Mucosa of descending colon (tissue), 3 donors: Measurements from ENCODE around the gene ESR1. TPM values are rescaled to one million over a fixed set of nuclear protein-coding genes. Genes with fewer than 3 reads are reported as not detected.

Experiments
- ATAC-seq: fragments of 200-7000 bp; cut with Tn5 transposase; one replicate; pipeline ENCODE4 v1.9.1; 2020; ENCODE audit warnings: mild to moderate bottlenecking, moderate library complexity
- DNase-seq, 3 donors: peaks; one replicate each; pipeline ENCODE4 v3.0.0-alpha.2; 2020
- H3K36me3 ChIP-seq: fragments of 200-600 bp; one replicate; pipeline ENCODE4 v1.8.0; 2021; ENCODE audit warnings: low read depth, mild to moderate bottlenecking
- H3K4me1 ChIP-seq: fragments of 200-600 bp; one replicate; pipeline ENCODE4 v1.8.0; 2021; ENCODE audit warnings: low read depth, mild to moderate bottlenecking
- H3K4me3 ChIP-seq: fragments of 200-600 bp; one replicate; pipeline ENCODE4 v1.8.0; 2021; ENCODE audit warnings: mild to moderate bottlenecking
- H3K9me3 ChIP-seq: fragments of 200-600 bp; one replicate; pipeline ENCODE4 v1.8.0; 2021; ENCODE audit warnings: mild to moderate bottlenecking
- intact Hi-C, 2 donors: fragments of 100-400 bp; cut with DNase I in 1 of 2; cut with micrococcal nuclease in 1 of 2; formaldehyde crosslinking; loops; one replicate each; pipeline versions ENCODE4 v1.11.0 to v1.11.1; 2022; cut with DNase I, micrococcal nuclease
- total RNA-seq, 3 donors: library from RNA; stranded (reverse); fragmentation: NEBNext Ultra II Directional in 2 of 3; extraction: Animal tissue kit (Norgen Biotek cat#: 25700) in 2 of 3; gene quantifications; one replicate each; pipeline versions ENCODE4 v1.2.1 to v1.2.4, GENCODE V29; 2021 to 2023
- TF ChIP-seq, protein P1 (sequence below): fragments of 200-600 bp; IDR thresholded peaks from one replicate; pipeline ENCODE4 v1.8.0; 2022; ENCODE audit warnings: antibody characterized with exemption, mild to moderate bottlenecking
- donor health status: DM: no; HTN: no; CAD: no; lungs with moderate emphysema.
- donor health status: DM: no; HTN: no; CAD: no.
- donor health status: DM: no; HTN: yes; CAD: no.

ESR1 gene
- total RNA-seq, 3 donors from 2014 or later = 0.55 to 1.6 (median 0.82) TPM

DNA sequence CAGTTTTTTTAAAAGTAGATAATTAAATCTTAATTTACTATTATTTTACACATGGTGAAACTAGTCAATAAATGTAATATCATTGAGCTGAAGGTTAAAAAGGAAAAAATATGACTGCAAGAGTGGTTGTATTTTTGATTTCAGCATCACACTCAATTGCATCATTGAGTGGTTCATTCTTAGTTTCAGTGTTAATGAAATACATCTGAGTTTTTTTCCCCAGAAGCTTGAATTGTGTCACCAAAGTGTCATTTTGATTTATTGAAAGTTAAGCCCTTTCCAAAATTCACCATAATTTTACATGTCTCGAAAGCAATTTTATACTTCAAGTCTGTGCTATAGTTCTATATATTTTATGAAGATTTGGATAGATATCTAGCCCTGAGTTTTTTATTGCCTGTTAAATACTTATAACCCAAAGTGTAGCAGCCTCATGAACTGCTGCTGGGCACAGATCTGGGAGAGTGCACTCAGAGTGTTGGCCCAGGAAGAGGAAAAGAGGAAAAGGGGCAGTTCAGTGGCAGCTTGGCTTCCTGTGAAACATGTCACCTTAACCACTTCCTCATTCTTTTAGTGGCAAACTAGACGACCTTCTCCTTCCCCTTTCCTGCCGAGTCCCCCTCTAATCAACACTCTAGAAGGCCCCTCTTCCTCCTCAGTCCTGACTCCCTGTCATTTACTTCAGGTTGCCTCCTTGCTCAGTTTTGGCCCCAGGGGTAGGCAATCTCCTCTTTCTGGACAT lies 140.7 kb downstream of the ESR1 start:
- Histone ChIP-seq H3K4me3 (no peak overlapping the region), H3K9me3 (no peaks in the 10 kb centered on the region), H3K36me3 (no peaks in the 10 kb centered on the region), H3K4me1 (no peaks in the 10 kb centered on the region)
- intact Hi-C loops = no loop called here
- ATAC-seq (no peak), DNase-seq (no peak)
- TF ChIP-seq, protein P1, sequence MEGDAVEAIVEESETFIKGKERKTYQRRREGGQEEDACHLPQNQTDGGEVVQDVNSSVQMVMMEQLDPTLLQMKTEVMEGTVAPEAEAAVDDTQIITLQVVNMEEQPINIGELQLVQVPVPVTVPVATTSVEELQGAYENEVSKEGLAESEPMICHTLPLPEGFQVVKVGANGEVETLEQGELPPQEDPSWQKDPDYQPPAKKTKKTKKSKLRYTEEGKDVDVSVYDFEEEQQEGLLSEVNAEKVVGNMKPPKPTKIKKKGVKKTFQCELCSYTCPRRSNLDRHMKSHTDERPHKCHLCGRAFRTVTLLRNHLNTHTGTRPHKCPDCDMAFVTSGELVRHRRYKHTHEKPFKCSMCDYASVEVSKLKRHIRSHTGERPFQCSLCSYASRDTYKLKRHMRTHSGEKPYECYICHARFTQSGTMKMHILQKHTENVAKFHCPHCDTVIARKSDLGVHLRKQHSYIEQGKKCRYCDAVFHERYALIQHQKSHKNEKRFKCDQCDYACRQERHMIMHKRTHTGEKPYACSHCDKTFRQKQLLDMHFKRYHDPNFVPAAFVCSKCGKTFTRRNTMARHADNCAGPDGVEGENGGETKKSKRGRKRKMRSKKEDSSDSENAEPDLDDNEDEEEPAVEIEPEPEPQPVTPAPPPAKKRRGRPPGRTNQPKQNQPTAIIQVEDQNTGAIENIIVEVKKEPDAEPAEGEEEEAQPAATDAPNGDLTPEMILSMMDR = no peak

DNA sequence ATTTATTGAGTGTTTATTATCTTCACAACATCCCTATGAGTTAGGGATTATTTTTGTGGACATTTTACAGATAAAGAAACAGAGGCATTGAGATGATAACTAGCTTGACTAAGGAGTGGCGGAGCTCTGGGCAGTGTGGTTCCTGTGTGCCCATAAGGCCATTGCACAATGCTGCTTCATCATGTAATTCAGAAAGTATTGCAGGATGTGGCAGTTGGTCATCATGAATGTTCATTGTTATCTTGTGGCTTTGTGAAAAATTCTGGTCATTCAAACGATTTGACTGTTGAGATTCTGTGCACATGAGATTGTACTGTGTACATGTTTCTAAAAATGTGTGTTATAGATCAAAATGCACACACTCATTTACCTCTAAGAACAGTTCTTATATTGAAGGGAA lies 150.8 kb downstream of the ESR1 start:
- DNase-seq (no peak), ATAC-seq (no peak)
- TF ChIP-seq, protein P1 = no peak
- no peaks in the 10 kb centered on the region for H3K36me3 ChIP-seq
- intact Hi-C loops = no loop called here
- H3K9me3 ChIP-seq = no peaks in the 10 kb centered on the region
- no peaks in the 10 kb centered on the region for H3K4me1 ChIP-seq
- no peak overlapping the region for H3K4me3 ChIP-seq

DNA sequence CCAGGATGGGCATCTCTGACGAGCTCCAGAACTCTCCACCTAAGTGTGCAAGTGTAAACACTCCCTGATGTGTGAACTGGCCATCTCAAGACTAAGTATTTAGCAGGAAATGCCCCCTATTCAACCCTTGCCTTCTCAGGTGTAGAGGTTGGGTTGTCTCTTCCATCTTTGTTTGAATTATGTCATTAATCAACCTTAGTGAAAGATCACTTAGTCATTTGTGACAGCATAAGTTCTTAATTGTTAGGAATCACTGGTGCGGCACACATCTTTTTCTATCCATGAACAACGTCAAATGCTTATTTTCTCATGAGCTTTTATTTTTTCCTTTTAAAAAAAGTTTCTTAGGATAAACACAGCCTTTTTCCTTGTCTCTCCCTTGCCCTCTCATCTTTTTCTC lies 151.6 kb downstream of the ESR1 start:
- TF ChIP-seq, protein P1 = no peak
- Histone ChIP-seq H3K4me1 (no peaks in the 10 kb centered on the region), H3K4me3 (no peak overlapping the region), H3K9me3 (no peaks in the 10 kb centered on the region), H3K36me3 (no peaks in the 10 kb centered on the region)
- no peak for ATAC-seq
- no peak for DNase-seq
- intact Hi-C loops = no loop called here

DNA sequence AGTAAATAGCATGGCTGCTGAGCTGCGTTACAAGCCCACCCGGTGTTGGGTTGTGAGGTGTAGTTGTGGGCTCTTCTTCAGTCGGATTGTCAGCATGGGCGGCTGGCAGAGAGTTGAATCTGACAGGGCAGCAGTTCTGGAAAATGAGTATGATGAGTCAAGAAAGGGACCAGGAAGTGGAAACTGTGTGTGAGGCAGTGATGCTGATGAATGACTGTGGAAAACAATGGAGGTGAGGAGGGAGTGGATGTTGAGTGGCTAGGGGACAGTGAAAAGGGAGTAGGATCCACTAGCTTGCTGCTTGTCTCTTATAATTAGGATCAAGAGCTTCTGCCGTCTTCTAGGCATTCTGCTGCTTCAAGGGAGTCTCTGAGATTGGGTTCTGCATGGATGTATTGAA lies 154.3 kb downstream of the ESR1 start:
- DNase-seq = no peak

DNA sequence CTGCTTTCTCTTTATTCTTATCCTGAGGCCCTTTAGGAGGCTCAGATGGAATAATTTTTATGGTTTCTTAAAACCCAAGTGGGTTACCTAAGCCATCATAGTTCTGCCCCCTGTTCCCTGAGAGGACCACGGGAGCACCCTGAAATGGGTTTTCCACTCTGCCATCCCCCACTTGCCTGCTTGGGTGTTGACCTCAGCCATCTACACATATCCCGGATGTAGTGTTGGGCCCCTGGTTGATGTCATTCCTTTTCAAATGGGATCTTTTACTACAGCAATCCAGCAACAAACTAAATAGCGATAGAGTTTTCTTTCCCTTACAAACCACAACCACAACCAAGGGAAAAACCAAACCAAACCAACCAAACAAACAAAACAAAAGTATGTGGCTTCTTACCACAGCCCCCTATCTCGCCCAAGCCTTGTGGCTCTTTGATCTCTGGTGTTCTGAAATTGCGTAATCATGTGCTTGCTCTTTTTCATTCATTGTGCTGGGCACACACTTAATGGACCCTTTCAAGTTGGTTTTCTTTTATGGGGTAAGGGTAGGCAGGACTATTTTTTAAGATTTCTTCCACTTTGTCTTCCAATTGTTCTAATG lies 154.9 kb downstream of the ESR1 start:
- TF ChIP-seq, protein P1 = no peak

More for the DNA sequence above, 154.3 kb downstream of the ESR1 start:
- Histone ChIP-seq H3K4me1 (no peaks in the 10 kb centered on the region), H3K36me3 (no peaks in the 10 kb centered on the region), H3K9me3 (no peaks in the 10 kb centered on the region), H3K4me3 (no peak overlapping the region)
- ATAC-seq = no peak
- TF ChIP-seq, protein P1 = no peak
- intact Hi-C loops = no loop called here

More for the DNA sequence above, 154.9 kb downstream of the ESR1 start:
- no peaks in the 10 kb centered on the region for H3K4me1 ChIP-seq
- H3K9me3 ChIP-seq = no peaks in the 10 kb centered on the region
- ATAC-seq (no peak), DNase-seq (no peak)
- intact Hi-C loops = no loop called here
- H3K4me3 ChIP-seq = no peak overlapping the region
- no peaks in the 10 kb centered on the region for H3K36me3 ChIP-seq
